Stimulated activated CD8-positive, alpha-beta memory T cell treated with anti-CD3 and anti-CD28 coated beads, Interleukin-7, amount 100 ng/mL, for 4 hours (primary cell): Measurements from ENCODE around the gene SELL.
"Not testable (repeated sequence)": the region's sequence is repeated elsewhere in the genome, so short reads cannot be mapped to it uniquely, and the experiment has no call there.

Experiments used
- DNase-seq, 2 donors: peaks; one replicate each; pipeline ENCODE4 v3.0.0-alpha.2; 2020; ENCODE audit warnings: low read depth in 2 of 2

SELL gene

GRCh38 chr1:169711469-169712308 lies at the start of gene SELL:
Gene SELL, minus strand, starts transcription at chr1:169711620. Its CDS starts 122 bp downstream, at chr1:169711498.
- DNase-seq = peak in 1 of 2 donors; percentile 53

GRCh38 chr1:169759038-169759437 lies 47.6 kb upstream of the SELL start:
- no peak for DNase-seq

- no peak for DNase-seq
Observed at GRCh38 chr1:169753549-169753948, 42.1 kb upstream of the SELL start.

GRCh38 chr1:169750041-169750440 lies 38.6 kb upstream of the SELL start:
- DNase-seq = no peak

- DNase-seq = no peak
Observed at GRCh38 chr1:169746550-169746949, 35.1 kb upstream of the SELL start.

- DNase-seq = no peak
Observed at GRCh38 chr1:169745015-169745861, 33.8 kb upstream of the SELL start.

- DNase-seq = no peak
Observed at GRCh38 chr1:169741666-169742394, 30.4 kb upstream of the SELL start.

GRCh38 chr1:169739980-169740379 lies 28.6 kb upstream of the SELL start:
- DNase-seq = no peak

- no peak for DNase-seq
Observed at GRCh38 chr1:169733924-169734323, 22.5 kb upstream of the SELL start, which contains the start of gene SELE. Gene SELE, minus strand, starts transcription at chr1:169734079. Its CDS starts 467 bp downstream, at chr1:169733612.

GRCh38 chr1:169731446-169731845 lies 20.0 kb upstream of the SELL start:
- DNase-seq = no peak

GRCh38 chr1:169729991-169730390 lies 18.6 kb upstream of the SELL start:
- no peak for DNase-seq

- no peak for DNase-seq
Observed at GRCh38 chr1:169727307-169727706, 15.9 kb upstream of the SELL start.

GRCh38 chr1:169726851-169727250 lies 15.4 kb upstream of the SELL start:
- no peak for DNase-seq

- DNase-seq = no peak
Observed at GRCh38 chr1:169725930-169726329, 14.5 kb upstream of the SELL start.

GRCh38 chr1:169724168-169724567 lies 12.7 kb upstream of the SELL start:
- DNase-seq = no peak

- no peak for DNase-seq
Observed at GRCh38 chr1:169723763-169724162, 12.3 kb upstream of the SELL start.

GRCh38 chr1:169722779-169723178 lies 11.4 kb upstream of the SELL start:
- DNase-seq = no peak

GRCh38 chr1:169715100-169715499 lies 3.7 kb upstream of the SELL start:
- not testable (repeated sequence) for DNase-seq

GRCh38 chr1:169713090-169713489 lies 1.7 kb upstream of the SELL start:
- DNase-seq = not testable (repeated sequence)

GRCh38 chr1:169712309-169712631 lies 850 bp upstream of the SELL start:
- DNase-seq = no peak

GRCh38 chr1:169708647-169709046 lies 2.8 kb downstream of the SELL start:
- DNase-seq = no peak
